ENCODE data around the gene ZNRF4. TPM values are rescaled to one million over a fixed set of nuclear protein-coding genes. Genes with fewer than 3 reads are reported as not detected.
"Not testable (repeated sequence)": the region's sequence is repeated elsewhere in the genome, so short reads cannot be mapped to it uniquely, and the experiment has no call there.

ZNRF4 gene
- not detected in 2 replicates for total RNA-seq (2014; rRNA removed; shearing (Covaris generic))
- not detected in 2 replicates for polyA plus RNA-seq (2016; fragmentation: Nextera tagmentation; extraction: Ambion mirVana)
- long read RNA-seq: 0 reads

GRCh38 chr19:5455367-5456129 lies at the start of gene ZNRF4:
Gene ZNRF4 (plus strand): TSS chr19:5455417. CDS start chr19:5455492, 75 bp downstream.
- Histone ChIP-seq H3K79me2 (replicated peaks; ENCODE audit: insufficient read depth) (no peaks in the 10 kb centered on the region), H3K4me3 (no peak within 1 kb of the TSS), H3K9me2 (ENCODE audit: insufficient read depth) (no peaks in the 10 kb centered on the region), H2AFZ (no peak within 1 kb of the TSS), H3K27me3 (ENCODE audit: insufficient read depth) (no peaks in the 10 kb centered on the region), H4K20me1 (replicated peaks; ENCODE audit: insufficient read depth) (no peaks in the 10 kb centered on the region), H3K4me2 (no peak within 1 kb of the TSS), H3K36me3 (ENCODE audit: insufficient read depth) (no peaks in the 10 kb centered on the region), H3K4me1 (ENCODE audit: insufficient read depth) (no peaks in the 10 kb centered on the region), H3F3A (replicated peaks; ENCODE audit: low read depth) (no peaks in the 10 kb centered on the region), H3K27ac (ENCODE audit: low read depth) (no peak within 1 kb of the TSS)
- no peak for TF ChIP-seq ETS1 (IDR thresholded peaks at IDR 0.05)
- no peak for TF ChIP-seq STAT1 (IDR thresholded peaks at IDR 0.05; ENCODE audit: unreplicated experiment)
- no peak for TF ChIP-seq EZH2 (IDR thresholded peaks at IDR 0.05; ENCODE audit: low read depth, unreplicated experiment)
- Mint-ChIP-seq H3K36me3 (ENCODE audit: low read depth) (no peaks in the 10 kb centered on the region), H3K27ac (no peak within 1 kb of the TSS), H3K4me1 (no peaks in the 10 kb centered on the region), H3K4me3 (no peak within 1 kb of the TSS), H3K9me3 (no peaks in the 10 kb centered on the region), H3K27me3 (ENCODE audit: insufficient read depth, low read depth, poor library complexity) (peaks cover 9% of the 10 kb centered on the region)
- no peak for DNase-seq (ENCODE audit: low spot score)
- no peak for ATAC-seq

- H3K27me3 ChIP-seq (ENCODE audit: insufficient read depth); H3K36me3 Mint-ChIP-seq (ENCODE audit: low read depth); H3K4me3 Mint-ChIP-seq; DNase-seq (ENCODE audit: low spot score); H3K27ac ChIP-seq (ENCODE audit: low read depth); H3K4me2 ChIP-seq; H3K79me2 ChIP-seq (replicated peaks; ENCODE audit: insufficient read depth); H3K4me1 Mint-ChIP-seq; H3K27ac Mint-ChIP-seq; H3K4me1 ChIP-seq (ENCODE audit: insufficient read depth); H4K20me1 ChIP-seq (replicated peaks; ENCODE audit: insufficient read depth); ATAC-seq; H3K9me2 ChIP-seq (ENCODE audit: insufficient read depth); H3K4me3 ChIP-seq; H2AFZ ChIP-seq; H3F3A ChIP-seq (replicated peaks; ENCODE audit: low read depth); H3K36me3 ChIP-seq (ENCODE audit: insufficient read depth): not testable (repeated sequence)
- Mint-ChIP-seq H3K9me3 (peaks cover 21% of the 10 kb centered on the region), H3K27me3 (ENCODE audit: insufficient read depth, low read depth, poor library complexity) (peaks cover 15% of the 10 kb centered on the region)
Observed at GRCh38 chr19:5406198-5406597, 49.0 kb upstream of the ZNRF4 start.

GRCh38 chr19:5406816-5407215 lies 48.4 kb upstream of the ZNRF4 start:
- Histone ChIP-seq H3K36me3 (ENCODE audit: insufficient read depth) (no peaks in the 10 kb centered on the region), H3K79me2 (replicated peaks; ENCODE audit: insufficient read depth) (no peaks in the 10 kb centered on the region), H3K4me2 (no peak overlapping the region), H3F3A (replicated peaks; ENCODE audit: low read depth) (no peaks in the 10 kb centered on the region), H2AFZ (no peak overlapping the region), H3K4me3 (no peak overlapping the region), H3K4me1 (ENCODE audit: insufficient read depth) (no peaks in the 10 kb centered on the region), H3K27me3 (ENCODE audit: insufficient read depth) (peaks cover 6% of the 10 kb centered on the region; the same call in 1 of the 2 replicates), H4K20me1 (replicated peaks; ENCODE audit: insufficient read depth) (no peaks in the 10 kb centered on the region; the same call in 1 of the 2 replicates), H3K9me2 (ENCODE audit: insufficient read depth) (no peaks in the 10 kb centered on the region), H3K27ac (ENCODE audit: low read depth) (no peak overlapping the region)
- Mint-ChIP-seq H3K27ac (no peak overlapping the region), H3K9me3 (peaks cover 21% of the 10 kb centered on the region), H3K4me1 (peaks cover 8% of the 10 kb centered on the region), H3K36me3 (ENCODE audit: low read depth) (no peaks in the 10 kb centered on the region; the same call in 2 of the 3 replicates), H3K27me3 (ENCODE audit: insufficient read depth, low read depth, poor library complexity) (peaks cover 17% of the 10 kb centered on the region), H3K4me3 (no peak overlapping the region)
- DNase-seq (ENCODE audit: low spot score) (no peak), ATAC-seq (no peak)
- TF ChIP-seq ZNF462 (CRISPR knock-in tag; IDR thresholded peaks at IDR 0.05) (no peak), CTCF (conservative IDR thresholded peaks at IDR 0.05; ENCODE audit: low read depth in 2 of 2) (no peak)
